ENCODE results near the gene GRID2. TPM values are rescaled to one million over a fixed set of nuclear protein-coding genes. Genes with fewer than 3 reads are reported as not detected.

The GRID2 gene
- total and polyA plus RNA-seq, 4 donors, result under 0.01 to 0.02 TPM; not detected in 2

GRCh38 chr4:93775551-93775950 is 1471.8 kb downstream of the GRID2 start:
- TF ChIP-seq HNF4A (conservative IDR thresholded peaks at IDR 0.05) (no peak), MAX (IDR thresholded peaks at IDR 0.05) (no peak), GABPA (IDR thresholded peaks at IDR 0.05 in 1 of 2, conservative IDR thresholded peaks at IDR 0.05 in 1 of 2) (no peak), HNF4G (IDR thresholded peaks at IDR 0.05) (no peak), SP1 (IDR thresholded peaks at IDR 0.05) (no peak), TAF1 (conservative IDR thresholded peaks at IDR 0.05) (no peak), NR2F2 (IDR thresholded peaks at IDR 0.05) (no peak), FOXA2 (IDR thresholded peaks at IDR 0.05) (no peak)
- H3K4me3 ChIP-seq (ENCODE audit: low read depth in 1 of 3, low read length in 3 of 3), result no peak overlapping the region
- no peak overlapping the region for H3K27ac ChIP-seq (ENCODE audit: low read depth in 1 of 2, low read length in 2 of 2)
- H3K9me3 ChIP-seq (ENCODE audit: control insufficient read depth in 4 of 4, low read length in 3 of 4), result no peaks in the 10 kb centered on the region
- peaks cover 0 to 11% (median 2%) of the 10 kb centered on the region in 4 donors for H3K27me3 ChIP-seq (ENCODE audit: control insufficient read depth in 4 of 4, insufficient read depth in 4 of 4, low read length in 3 of 4)
- H3K9ac ChIP-seq (ENCODE audit: low read depth in 1 of 2, low read length in 2 of 2), result no peak overlapping the region
- WGBS, result 78% methylated on average over 3 of the region's 3 CpGs
- no peaks in the 10 kb centered on the region for H3K4me1 ChIP-seq (ENCODE audit: control insufficient read depth in 4 of 4, insufficient read depth in 4 of 4, low read length in 3 of 4)
- no peaks in the 10 kb centered on the region for H3K36me3 ChIP-seq (ENCODE audit: control insufficient read depth in 4 of 4, insufficient read depth in 3 of 4, low read depth in 1 of 4, low read length in 3 of 4)
- no peak for DNase-seq (ENCODE audit: low spot score)

GRCh38 chr4:93776386-93777080 is 1472.8 kb downstream of the GRID2 start:
- no peaks in the 10 kb centered on the region for H3K4me1 ChIP-seq (ENCODE audit: control insufficient read depth in 4 of 4, insufficient read depth in 4 of 4, low read length in 3 of 4)
- H3K27me3 ChIP-seq (ENCODE audit: control insufficient read depth in 4 of 4, insufficient read depth in 4 of 4, low read length in 3 of 4), result peaks cover 0 to 11% (median 2%) of the 10 kb centered on the region in 4 donors
- DNase-seq (ENCODE audit: low spot score), result no peak
- no peak overlapping the region for H3K27ac ChIP-seq (ENCODE audit: low read depth in 1 of 2, low read length in 2 of 2)
- no peaks in the 10 kb centered on the region for H3K9me3 ChIP-seq (ENCODE audit: control insufficient read depth in 4 of 4, low read length in 3 of 4)
- no peaks in the 10 kb centered on the region for H3K36me3 ChIP-seq (ENCODE audit: control insufficient read depth in 4 of 4, insufficient read depth in 3 of 4, low read depth in 1 of 4, low read length in 3 of 4)
- H3K4me3 ChIP-seq (ENCODE audit: low read depth in 1 of 3, low read length in 3 of 3), result no peak overlapping the region
- H3K9ac ChIP-seq (ENCODE audit: low read depth in 1 of 2, low read length in 2 of 2), result no peak overlapping the region
- WGBS, result 80% methylated on average over 4 of the region's 4 CpGs
- TF ChIP-seq GABPA (IDR thresholded peaks at IDR 0.05 in 1 of 2, conservative IDR thresholded peaks at IDR 0.05 in 1 of 2), result no peak
- TF ChIP-seq YY1 (IDR thresholded peaks at IDR 0.05), result no peak
- TF ChIP-seq ATF3 (IDR thresholded peaks at IDR 0.05), result no peak
- no peak for TF ChIP-seq MAX (IDR thresholded peaks at IDR 0.05)
- no peak for TF ChIP-seq NR2F2 (IDR thresholded peaks at IDR 0.05)
- no peak for TF ChIP-seq EGR1 (IDR thresholded peaks at IDR 0.05; ENCODE audit: low read depth in 2 of 2)
- no peak for TF ChIP-seq RXRA (IDR thresholded peaks at IDR 0.05)
- TF ChIP-seq RAD21 (IDR thresholded peaks at IDR 0.05), result no peak
- no peak for TF ChIP-seq FOXA2 (IDR thresholded peaks at IDR 0.05)

GRCh38 chr4:93777081-93777460 is 1473.3 kb downstream of the GRID2 start:
- 78% methylated on average over 1 of the region's 1 CpG for WGBS
- Histone ChIP-seq H3K4me1 (ENCODE audit: control insufficient read depth in 4 of 4, insufficient read depth in 4 of 4, low read length in 3 of 4) (no peaks in the 10 kb centered on the region), H3K9ac (ENCODE audit: low read depth in 1 of 2, low read length in 2 of 2) (no peak overlapping the region), H3K36me3 (ENCODE audit: control insufficient read depth in 4 of 4, insufficient read depth in 3 of 4, low read depth in 1 of 4, low read length in 3 of 4) (no peaks in the 10 kb centered on the region), H3K27me3 (ENCODE audit: control insufficient read depth in 4 of 4, insufficient read depth in 4 of 4, low read length in 3 of 4) (peaks cover 0 to 11% (median 2%) of the 10 kb centered on the region in 4 donors), H3K27ac (ENCODE audit: low read depth in 1 of 2, low read length in 2 of 2) (no peak overlapping the region), H3K4me3 (ENCODE audit: low read depth in 1 of 3, low read length in 3 of 3) (no peak overlapping the region), H3K9me3 (ENCODE audit: control insufficient read depth in 4 of 4, low read length in 3 of 4) (no peaks in the 10 kb centered on the region)
- TF ChIP-seq FOXA2 (IDR thresholded peaks at IDR 0.05) (no peak), JUND (IDR thresholded peaks at IDR 0.05) (no peak), CTCF (IDR thresholded peaks at IDR 0.05; ENCODE audit: low read depth, low read length, missing input control) (no peak), HNF4A (conservative IDR thresholded peaks at IDR 0.05) (no peak), NR2F2 (IDR thresholded peaks at IDR 0.05) (no peak), GABPA (IDR thresholded peaks at IDR 0.05 in 1 of 2, conservative IDR thresholded peaks at IDR 0.05 in 1 of 2) (no peak)
- DNase-seq (ENCODE audit: low spot score), result no peak

Data from liver (tissue), 9 donors.